KBM-7 (cell line): Measurements from ENCODE around the gene TCFL5.

Experiments used
- DNase-seq: peaks from one replicate; pipeline ENCODE4 v3.0.0-alpha.2; 2015
- in situ Hi-C: fragments of 300-500 bp; cut with MboI; formaldehyde crosslinking; loops from 2 replicates; pipeline ENCODE4 v1.14.3; 2020; ENCODE audit warnings: low sequenced_read_pairs, low pct_unique_long_range_greater_than_20kb, mixed read lengths

The TCFL5 gene

GRCh38 chr20:62805711-62806382 is 55.8 kb downstream of the TCFL5 start:
- DNase-seq = no peak
- in situ Hi-C loops = no loop called here

DNA sequence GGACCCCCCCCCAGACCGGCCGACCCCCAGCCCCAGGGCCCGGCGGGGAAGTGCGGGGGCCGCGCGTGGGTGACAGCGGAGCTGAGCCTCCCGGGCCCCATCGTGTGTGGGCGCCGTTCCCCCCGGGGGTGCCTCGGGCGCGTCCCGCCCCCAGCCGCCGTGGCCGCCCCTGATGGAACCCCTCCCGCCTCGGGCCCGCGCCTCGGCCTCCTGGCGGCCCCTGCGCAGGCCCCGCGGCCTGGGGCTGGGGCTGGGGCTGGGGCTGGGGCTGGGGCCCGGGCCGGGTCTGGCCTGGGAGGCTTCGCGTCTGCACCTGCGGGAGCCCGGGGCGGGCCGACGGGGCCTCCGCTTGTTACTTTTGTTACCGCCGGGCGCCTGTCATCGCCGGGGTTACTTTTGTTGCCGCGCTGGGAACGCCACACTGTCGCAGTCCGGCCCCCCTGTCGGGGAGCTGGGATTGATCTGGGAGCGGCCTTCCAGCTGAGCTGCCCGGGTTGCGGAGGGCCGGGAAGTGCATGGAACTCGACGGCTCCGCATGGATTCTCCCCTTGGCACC is 56.4 kb downstream of the TCFL5 start:
- no peak for DNase-seq
- in situ Hi-C loops = no loop called here

- in situ Hi-C loops = no loop called here
- no peak for DNase-seq
Observed at GRCh38 chr20:62804627-62805154, 56.9 kb downstream of the TCFL5 start, which contains the start of gene OGFR. OGFR (plus strand) TSS chr20:62804835; CDS start chr20:62804860, 25 bp downstream.

DNA sequence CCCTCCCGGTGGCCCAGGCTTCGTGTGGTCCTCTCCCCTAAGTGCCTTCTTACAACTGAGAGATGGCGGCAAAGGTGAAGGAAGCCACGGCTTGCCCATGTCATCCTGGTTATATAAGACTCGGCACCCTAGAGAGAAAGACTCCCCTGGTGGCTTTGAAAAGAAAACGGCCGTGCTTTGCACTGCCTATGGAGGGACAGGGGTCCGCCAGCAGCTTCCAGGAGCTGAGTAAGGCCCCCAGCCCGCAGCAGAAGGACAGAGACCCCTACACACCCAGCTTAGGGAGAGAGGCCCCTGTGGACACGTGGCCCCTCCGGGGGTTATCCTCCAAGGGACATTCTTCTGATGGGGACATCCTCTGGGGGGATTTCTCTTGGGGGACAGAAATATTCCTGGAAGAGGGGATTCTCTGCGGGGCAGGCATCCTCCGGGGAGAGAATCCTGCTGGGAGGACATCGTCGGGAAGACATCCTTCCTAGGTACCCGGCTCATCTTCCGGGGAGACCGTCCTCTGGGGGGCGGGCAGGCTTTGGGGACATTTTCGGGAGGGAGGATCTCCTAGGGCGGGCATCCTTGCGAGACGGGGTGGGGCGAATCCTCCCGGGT is 57.5 kb downstream of the TCFL5 start:
- DNase-seq = no peak

DNA sequence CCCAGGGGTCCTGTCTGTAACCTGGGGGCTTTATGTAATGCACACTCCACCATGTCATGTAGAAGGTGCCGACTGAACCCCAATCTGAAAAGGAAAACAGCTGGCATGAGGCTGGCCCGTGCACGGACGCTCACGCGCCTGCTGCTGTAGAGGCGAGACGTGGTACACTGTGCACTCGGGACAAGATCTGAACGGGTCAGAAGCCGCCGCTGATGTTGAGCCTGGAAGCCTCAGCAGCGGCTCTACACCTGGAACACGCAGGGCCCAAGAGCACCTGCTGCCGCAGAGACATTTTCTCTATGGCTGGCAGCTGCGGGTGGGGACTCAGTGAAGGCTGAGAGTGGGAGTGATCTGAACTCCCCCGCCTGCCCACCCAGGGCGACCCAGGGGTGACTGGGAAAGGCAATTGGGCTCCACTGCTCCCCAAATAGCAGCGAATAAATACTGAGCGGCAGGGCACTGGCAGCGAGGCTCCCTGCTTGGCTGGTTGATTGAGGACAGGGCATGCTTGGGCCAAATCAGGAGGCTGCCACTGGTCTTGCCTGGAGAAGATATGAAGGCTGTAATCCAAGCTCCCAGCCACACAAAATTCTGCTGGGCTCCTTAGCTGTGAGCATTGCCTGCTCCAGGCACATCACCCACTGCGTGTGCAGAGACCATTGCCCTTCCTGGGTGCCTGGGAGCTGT is 59.5 kb downstream of the TCFL5 start:
- no peak for DNase-seq
- in situ Hi-C loops = no loop called here

More for the DNA sequence above, 57.5 kb downstream of the TCFL5 start:
- in situ Hi-C loops = no loop called here

GRCh38 chr20:62801284-62802010 is 60.2 kb downstream of the TCFL5 start:
- in situ Hi-C loops = no loop called here
- DNase-seq = no peak

DNA sequence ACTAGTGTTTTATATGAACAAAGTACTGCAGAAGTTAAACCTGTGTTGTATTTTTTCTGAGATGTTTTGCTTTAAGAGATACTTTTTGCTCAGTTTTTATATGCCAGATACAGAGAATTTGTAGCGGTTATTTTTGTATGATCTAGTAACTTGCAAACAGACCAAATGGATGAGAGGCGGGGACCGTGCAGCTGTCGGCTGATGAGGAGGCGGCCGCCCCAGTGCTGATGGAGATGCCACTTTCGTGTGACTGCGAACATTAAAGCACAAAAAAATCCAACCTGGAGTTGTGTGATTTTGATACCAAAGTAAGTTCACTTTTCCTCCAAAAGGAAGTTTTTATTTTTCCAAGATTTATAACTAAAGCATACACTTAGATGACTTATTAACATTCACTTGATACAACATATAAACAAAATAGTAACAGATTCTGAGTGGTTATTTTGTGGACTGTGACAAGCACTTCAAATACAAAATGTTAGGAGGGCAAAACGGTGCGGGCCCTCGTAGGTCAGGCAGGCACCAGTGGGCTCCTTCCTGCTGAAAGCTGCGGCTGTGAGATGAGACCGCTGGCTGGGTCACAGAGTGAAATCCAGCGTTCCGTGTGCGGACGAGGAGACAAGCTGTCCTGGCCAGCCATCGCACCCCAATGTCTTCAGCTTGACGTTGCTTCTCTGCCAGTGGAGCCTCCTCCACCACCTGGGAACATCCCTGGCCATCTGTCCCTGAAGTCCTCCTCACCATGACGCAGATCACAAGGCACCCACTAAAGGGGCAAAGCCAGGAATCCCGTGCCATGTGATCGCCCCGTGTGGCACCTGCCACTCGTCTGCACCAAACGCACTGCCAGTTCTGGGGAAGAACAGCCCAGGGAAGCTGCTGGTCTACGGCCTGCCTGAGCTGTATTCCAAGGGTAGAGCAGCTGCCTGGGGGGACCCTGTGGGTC is 61.0 kb downstream of the TCFL5 start:
- no peak for DNase-seq
- in situ Hi-C loops = no loop called here

DNA sequence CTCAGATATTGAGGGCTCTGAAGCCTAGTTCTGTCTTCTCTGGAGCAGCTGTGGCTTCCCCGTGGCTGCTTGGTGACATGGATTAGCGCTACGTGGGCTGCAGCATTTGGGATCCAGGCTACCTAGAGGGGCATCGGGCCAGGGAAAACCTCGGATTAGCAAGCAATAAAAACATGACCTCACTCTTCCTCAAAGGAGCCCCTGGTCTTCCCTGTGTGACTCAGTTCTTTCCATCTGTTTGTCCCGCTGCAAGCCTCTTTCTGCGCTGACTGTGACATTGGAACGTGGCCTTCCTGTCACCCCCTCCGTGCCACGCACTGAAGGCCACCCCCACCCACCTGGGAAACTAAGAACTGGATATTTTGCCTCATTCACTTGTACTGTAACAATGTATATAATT is 61.7 kb downstream of the TCFL5 start:
- no peak for DNase-seq
- in situ Hi-C loops = no loop called here

GRCh38 chr20:62799459-62799858 is 62.2 kb downstream of the TCFL5 start:
- in situ Hi-C loops = no loop called here
- no peak for DNase-seq

GRCh38 chr20:62799036-62799435 is 62.6 kb downstream of the TCFL5 start:
- in situ Hi-C loops = no loop called here
- no peak for DNase-seq

DNA sequence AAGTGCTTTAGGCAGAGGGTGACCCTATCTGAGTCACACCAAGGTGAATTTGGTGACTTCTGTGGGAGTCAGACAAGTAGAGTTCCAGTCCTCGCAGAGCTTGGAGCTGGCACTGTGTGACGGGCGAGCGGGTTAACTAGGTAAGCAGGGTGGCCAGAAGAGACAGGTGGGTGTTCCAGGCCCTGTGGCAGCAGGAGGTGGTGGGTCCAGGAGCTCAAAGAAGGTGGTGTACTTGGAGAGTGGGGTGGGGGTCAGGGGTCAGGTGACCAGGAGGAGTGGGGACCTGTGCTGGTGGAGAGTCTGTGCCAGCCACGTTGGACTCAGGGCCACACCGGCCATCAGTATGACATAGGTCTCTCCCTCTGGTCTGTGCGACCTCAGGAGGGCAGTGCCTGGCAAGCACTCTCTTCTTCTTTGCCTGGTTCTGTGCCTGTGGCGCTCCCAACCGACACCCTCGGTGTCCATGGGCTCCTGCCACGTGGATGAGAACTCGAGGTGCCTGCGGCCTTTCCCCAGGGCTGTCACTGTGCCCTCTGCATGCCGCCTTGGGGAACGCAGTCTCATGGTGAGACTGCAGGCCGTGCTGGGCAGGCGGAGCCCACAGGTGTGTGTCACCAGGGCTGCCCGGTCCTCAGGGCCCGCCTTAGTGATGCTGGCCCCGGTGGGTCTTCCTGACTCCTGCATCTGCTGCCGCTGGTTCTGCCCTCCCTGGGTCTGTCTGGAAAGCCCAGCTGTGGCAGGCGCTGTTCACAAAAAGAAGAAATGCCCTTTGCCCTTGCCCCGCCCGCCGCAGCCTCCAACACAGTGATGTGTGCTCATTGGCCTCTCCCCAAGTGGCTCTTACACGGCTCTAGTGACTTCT is 63.7 kb downstream of the TCFL5 start:
- in situ Hi-C loops = no loop called here
- no peak for DNase-seq

GRCh38 chr20:62796699-62797491 is 64.7 kb downstream of the TCFL5 start:
- in situ Hi-C loops = no loop called here
- DNase-seq = no peak

- in situ Hi-C loops = no loop called here
- DNase-seq = peak; percentile 70
Observed at GRCh38 chr20:62795023-62795761, 66.4 kb downstream of the TCFL5 start.

DNA sequence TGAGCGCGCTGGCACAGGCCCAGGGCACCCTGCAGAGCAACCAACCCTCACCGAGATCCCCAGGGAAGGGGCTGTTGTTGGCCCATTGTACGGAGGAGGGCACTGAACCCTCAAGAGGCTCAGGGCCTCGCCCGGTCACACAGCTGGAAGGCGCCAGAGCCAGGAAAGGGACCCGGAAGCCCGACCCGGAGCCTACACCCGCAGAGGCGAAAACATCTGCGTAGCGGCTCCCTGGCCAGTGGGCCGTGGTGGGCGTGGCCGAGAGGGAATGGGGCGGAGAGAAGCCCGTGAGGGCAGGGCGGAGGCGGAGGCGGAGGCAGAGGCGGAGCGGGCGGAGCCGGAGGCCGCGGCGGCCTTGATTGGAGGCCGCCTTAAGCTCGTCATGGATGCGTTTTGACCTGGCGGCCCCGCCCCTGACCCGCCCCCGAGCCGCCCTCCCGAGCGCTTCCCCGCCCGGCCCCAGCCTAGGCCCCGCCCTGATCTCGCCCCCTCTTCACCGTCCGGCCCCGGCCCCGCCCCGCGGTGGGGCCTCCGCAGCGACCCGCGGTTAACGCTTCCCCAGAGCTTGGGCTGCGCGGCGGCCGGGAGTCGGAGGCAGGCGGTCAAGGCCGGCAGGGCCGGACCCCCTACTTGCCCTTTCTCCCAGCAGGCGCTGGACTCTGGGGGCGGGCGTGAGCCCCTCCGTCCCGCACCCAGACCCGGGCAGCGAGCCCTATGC is 67.5 kb downstream of the TCFL5 start:
- peak; percentile 98 for DNase-seq
- in situ Hi-C loops = no loop called here

DNA sequence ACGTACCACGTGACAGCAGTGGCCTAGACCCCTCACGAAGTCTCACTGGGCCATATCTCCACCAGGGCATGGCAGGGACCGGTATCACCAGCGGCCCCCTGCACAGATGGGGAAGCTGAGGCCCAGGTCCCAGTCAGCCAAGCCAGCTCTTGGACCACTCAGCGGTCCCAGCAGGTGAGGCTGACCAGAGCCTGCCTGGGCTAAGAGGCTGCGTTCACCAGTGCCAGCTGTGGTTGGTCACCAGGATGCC is 67.9 kb downstream of the TCFL5 start:
- in situ Hi-C loops = no loop called here
- DNase-seq = no peak
